ENCODE results near the gene ATOH8. TPM values are rescaled to one million over a fixed set of nuclear protein-coding genes. Genes with fewer than 3 reads are reported as not detected.
A peak's percentile ranks its signal among the peaks of the same experiment; 100 is the strongest.

The ATOH8 gene
- total and polyA plus RNA-seq, 10 of the 15 experiments (the other 5 are each of a cell fraction or from before 2014, with no cell fraction given), result 0.03 to 0.60 TPM; not detected in 8

DNA sequence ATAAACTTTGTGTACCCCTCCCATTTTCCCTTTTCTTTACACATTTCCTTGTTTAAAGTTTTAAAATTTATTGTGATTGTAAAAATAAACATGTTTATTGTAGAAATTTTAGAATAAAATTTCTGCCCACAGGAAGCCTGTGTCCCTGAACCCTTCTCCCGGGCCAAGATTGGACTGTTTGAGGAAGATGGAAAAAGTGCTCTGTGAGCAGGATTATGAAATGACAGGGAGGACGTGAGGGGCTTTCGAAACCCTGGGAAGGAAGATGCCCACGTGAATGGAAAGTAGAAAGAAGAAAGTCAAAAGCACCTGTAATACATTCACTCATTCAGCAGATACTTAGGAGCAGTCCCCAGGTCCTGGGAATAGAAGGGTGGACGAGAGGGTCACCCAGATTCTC is 25.4 kb upstream of the ATOH8 start:
- Histone ChIP-seq H3K9ac (ENCODE audit: control insufficient read depth, insufficient read depth, low read length) (no peak overlapping the region), H3K27ac (ENCODE audit: control insufficient read depth, insufficient read depth) (no peak overlapping the region), H4K20me1 (ENCODE audit: control insufficient read depth, insufficient read depth) (no peaks in the 10 kb centered on the region), H3K27me3 (replicated peaks in 1 of 2; ENCODE audit: control insufficient read depth in 2 of 2, insufficient read depth in 2 of 2, low read length in 1 of 2) (no peaks in the 10 kb centered on the region; a peak in 1 of 4 replicates), H3K9me3 (replicated peaks; ENCODE audit: control insufficient read depth, insufficient read depth, low read length) (no peaks in the 10 kb centered on the region), H2AFZ (ENCODE audit: control insufficient read depth, low read depth, low read length) (no peak overlapping the region), H3K4me1 (ENCODE audit: control insufficient read depth, insufficient read depth, low read length) (no peaks in the 10 kb centered on the region; the same call in 1 of the 2 replicates), H3K4me3 (no peak overlapping the region), H3K79me2 (ENCODE audit: control insufficient read depth, insufficient read depth, low read length) (no peaks in the 10 kb centered on the region), H3K36me3 (ENCODE audit: control insufficient read depth in 2 of 2, insufficient read depth in 2 of 2, low read length in 1 of 2) (no peaks in the 10 kb centered on the region), H3K4me2 (ENCODE audit: control insufficient read depth, insufficient read depth) (no peak overlapping the region)
- SMC1A ChIA-PET (ENCODE audit: uncharacterized antibody, unreplicated experiment), result interaction anchor here (0.7 to 2.5 kb wide), 30 partner anchors 9 to 448 kb away, joined by 3 to 106 read pairs (median 4); partner anchors contain the start of gene ST3GAL5
- WGBS (ENCODE audit: insufficient coverage, insufficient replicate concordance, low lambda C conversion rate, missing lambda C conversion rate), result 39% methylated on average over 5 of the region's 5 CpGs
- in situ Hi-C loops (cut with MboI), result loop anchor here (10.0 kb wide), 1 partner anchor 86 kb away; no protein-coding TSS in a partner anchor
- POLR2A ChIA-PET, result interaction anchor here (0.7 to 1.3 kb wide), 3 partner anchors 17 to 78 kb away, joined by 3 read pairs; no protein-coding TSS in a partner anchor
- BruUV-seq (replicated peaks), result no TSS peak
- FAIRE-seq (peak; percentile 7), ATAC-seq (no peak; the same call in 2 of the 3 replicates), DNase-seq (ENCODE audit: low read depth, low spot score) (no peak)
- intact Hi-C loops (cut with micrococcal nuclease; ENCODE audit: unreplicated experiment), result loop anchor here (5.0 kb wide), 1 partner anchor 51 kb away; no protein-coding TSS in a partner anchor
- CTCF ChIA-PET, result interaction anchor here (0.7 to 2.5 kb wide), 46 partner anchors 9 to 351 kb away, joined by 3 to 234 read pairs (median 6); partner anchors contain the start of gene ST3GAL5
- RAD21 ChIA-PET (ENCODE audit: unreplicated experiment), result interaction anchor here (0.7 to 2.5 kb wide), 30 partner anchors 9 to 351 kb away, joined by 3 to 116 read pairs (median 6); partner anchors contain the start of gene ATOH8
- TF ChIP-seq, protein P1, sequence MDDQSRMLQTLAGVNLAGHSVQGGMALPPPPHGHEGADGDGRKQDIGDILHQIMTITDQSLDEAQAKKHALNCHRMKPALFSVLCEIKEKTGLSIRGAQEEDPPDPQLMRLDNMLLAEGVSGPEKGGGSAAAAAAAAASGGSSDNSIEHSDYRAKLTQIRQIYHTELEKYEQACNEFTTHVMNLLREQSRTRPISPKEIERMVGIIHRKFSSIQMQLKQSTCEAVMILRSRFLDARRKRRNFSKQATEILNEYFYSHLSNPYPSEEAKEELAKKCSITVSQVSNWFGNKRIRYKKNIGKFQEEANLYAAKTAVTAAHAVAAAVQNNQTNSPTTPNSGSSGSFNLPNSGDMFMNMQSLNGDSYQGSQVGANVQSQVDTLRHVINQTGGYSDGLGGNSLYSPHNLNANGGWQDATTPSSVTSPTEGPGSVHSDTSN (IDR thresholded peaks at IDR 0.05; ENCODE audit: insufficient replicate concordance, low read depth, low read length), result no peak
- TF ChIP-seq CREM (IDR thresholded peaks at IDR 0.05; ENCODE audit: low read depth) (no peak), ZNF217 (IDR thresholded peaks at IDR 0.05) (no peak), NFYA (IDR thresholded peaks at IDR 0.05; ENCODE audit: borderline replicate concordance, low read depth, low read length) (no peak), TCF7 (IDR thresholded peaks at IDR 0.05; ENCODE audit: borderline replicate concordance) (no peak), TAF1 (IDR thresholded peaks at IDR 0.05; ENCODE audit: borderline replicate concordance, low read depth, low read length) (no peak), SMARCA5 (IDR thresholded peaks at IDR 0.05) (no peak), NR2C2 (IDR thresholded peaks at IDR 0.05; ENCODE audit: borderline replicate concordance, control insufficient read depth, insufficient read length, low read depth) (no peak)
- TF ChIP-seq, protein P2, sequence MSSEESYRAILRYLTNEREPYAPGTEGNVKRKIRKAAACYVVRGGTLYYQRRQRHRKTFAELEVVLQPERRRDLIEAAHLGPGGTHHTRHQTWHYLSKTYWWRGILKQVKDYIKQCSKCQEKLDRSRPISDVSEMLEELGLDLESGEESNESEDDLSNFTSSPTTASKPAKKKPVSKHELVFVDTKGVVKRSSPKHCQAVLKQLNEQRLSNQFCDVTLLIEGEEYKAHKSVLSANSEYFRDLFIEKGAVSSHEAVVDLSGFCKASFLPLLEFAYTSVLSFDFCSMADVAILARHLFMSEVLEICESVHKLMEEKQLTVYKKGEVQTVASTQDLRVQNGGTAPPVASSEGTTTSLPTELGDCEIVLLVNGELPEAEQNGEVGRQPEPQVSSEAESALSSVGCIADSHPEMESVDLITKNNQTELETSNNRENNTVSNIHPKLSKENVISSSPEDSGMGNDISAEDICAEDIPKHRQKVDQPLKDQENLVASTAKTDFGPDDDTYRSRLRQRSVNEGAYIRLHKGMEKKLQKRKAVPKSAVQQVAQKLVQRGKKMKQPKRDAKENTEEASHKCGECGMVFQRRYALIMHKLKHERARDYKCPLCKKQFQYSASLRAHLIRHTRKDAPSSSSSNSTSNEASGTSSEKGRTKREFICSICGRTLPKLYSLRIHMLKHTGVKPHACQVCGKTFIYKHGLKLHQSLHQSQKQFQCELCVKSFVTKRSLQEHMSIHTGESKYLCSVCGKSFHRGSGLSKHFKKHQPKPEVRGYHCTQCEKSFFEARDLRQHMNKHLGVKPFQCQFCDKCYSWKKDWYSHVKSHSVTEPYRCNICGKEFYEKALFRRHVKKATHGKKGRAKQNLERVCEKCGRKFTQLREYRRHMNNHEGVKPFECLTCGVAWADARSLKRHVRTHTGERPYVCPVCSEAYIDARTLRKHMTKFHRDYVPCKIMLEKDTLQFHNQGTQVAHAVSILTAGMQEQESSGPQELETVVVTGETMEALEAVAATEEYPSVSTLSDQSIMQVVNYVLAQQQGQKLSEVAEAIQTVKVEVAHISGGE (CRISPR knock-in tag; IDR thresholded peaks at IDR 0.05), result no peak
- TF ChIP-seq, protein P3, sequence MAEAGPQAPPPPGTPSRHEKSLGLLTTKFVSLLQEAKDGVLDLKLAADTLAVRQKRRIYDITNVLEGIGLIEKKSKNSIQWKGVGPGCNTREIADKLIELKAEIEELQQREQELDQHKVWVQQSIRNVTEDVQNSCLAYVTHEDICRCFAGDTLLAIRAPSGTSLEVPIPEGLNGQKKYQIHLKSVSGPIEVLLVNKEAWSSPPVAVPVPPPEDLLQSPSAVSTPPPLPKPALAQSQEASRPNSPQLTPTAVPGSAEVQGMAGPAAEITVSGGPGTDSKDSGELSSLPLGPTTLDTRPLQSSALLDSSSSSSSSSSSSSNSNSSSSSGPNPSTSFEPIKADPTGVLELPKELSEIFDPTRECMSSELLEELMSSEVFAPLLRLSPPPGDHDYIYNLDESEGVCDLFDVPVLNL (IDR thresholded peaks at IDR 0.05; ENCODE audit: low read depth, low read length), result no peak
